NB4 (cell line): Measurements from ENCODE around the gene PIK3C2A.

ENCODE experiments used
- DNase-seq: peaks from one replicate; pipeline ENCODE4 v3.0.0; 2010; ENCODE audit warnings: low read depth
- H3K4me3 ChIP-seq: one replicate; pipeline ENCODE4 v1.5.1; 2011; ENCODE audit warnings: mild to moderate bottlenecking, low read depth, low read length, moderate library complexity
- CTCF ChIP-seq: IDR thresholded peaks from one replicate; pipeline ENCODE4 v1.5.1; 2012; ENCODE audit warnings: low read depth, low read length
- MAX ChIP-seq: IDR thresholded peaks from 2 replicates; pipeline ENCODE4 v1.6.1; 2011; ENCODE audit warnings: low read depth, low read length
- MYC ChIP-seq: IDR thresholded peaks from 2 replicates; pipeline ENCODE4 v1.6.1; 2011; ENCODE audit warnings: low read depth, low read length
- POLR2A ChIP-seq: IDR thresholded peaks from 2 replicates; pipeline ENCODE4 v1.6.1; 2011; ENCODE audit warnings: mild to moderate bottlenecking; ENCODE audit not compliant: insufficient read length; ENCODE audit errors: extremely low read depth

PIK3C2A gene

GRCh38 chr11:17217401-17217800 is 9.6 kb upstream of the PIK3C2A start:
- DNase-seq = no peak
- TF ChIP-seq MYC (no peak), CTCF (no peak), MAX (no peak), POLR2A (no peak)
- H3K4me3 ChIP-seq = no peak overlapping the region

GRCh38 chr11:17214338-17214737 is 6.6 kb upstream of the PIK3C2A start:
- H3K4me3 ChIP-seq = no peak overlapping the region
- TF ChIP-seq MAX (no peak), MYC (no peak), POLR2A (no peak), CTCF (no peak)
- DNase-seq = no peak

GRCh38 chr11:17211286-17211685 is 3.5 kb upstream of the PIK3C2A start:
- no peak for TF ChIP-seq CTCF
- no peak for TF ChIP-seq POLR2A
- no peak for TF ChIP-seq MAX
- no peak for TF ChIP-seq MYC
- H3K4me3 ChIP-seq = no peak overlapping the region
- DNase-seq = no peak

GRCh38 chr11:17209939-17210245 is 2.1 kb upstream of the PIK3C2A start:
- H3K4me3 ChIP-seq = no peak overlapping the region
- DNase-seq = no peak
- TF ChIP-seq CTCF (no peak), POLR2A (no peak), MAX (no peak), MYC (no peak)

GRCh38 chr11:17208257-17208999 is 642 bp upstream of the PIK3C2A start:
- H3K4me3 ChIP-seq = peak overlapping the region; percentile 82
- TF ChIP-seq POLR2A (no peak), MAX (peak; percentile 92), MYC (0 out of 2 replicates have a peak, but pooled peaks have one; percentile 25)
- DNase-seq = peak; percentile 60

GRCh38 chr11:17206463-17206862 is 1.3 kb downstream of the PIK3C2A start:
- no peak for DNase-seq
- TF ChIP-seq CTCF = no peak
- TF ChIP-seq POLR2A = no peak
- TF ChIP-seq MAX = no peak
- no peak for TF ChIP-seq MYC
- H3K4me3 ChIP-seq = peak overlapping the region; percentile 82
